H9 (cell line): ENCODE measurements around the gene OPN4. TPM values are rescaled to one million over a fixed set of nuclear protein-coding genes. Genes with fewer than 3 reads are reported as not detected.

ENCODE experiments used
- DNase-seq: peaks from one replicate; pipeline ENCODE4 v3.0.0-alpha.2; 2017
- H2AFZ ChIP-seq: one replicate; pipeline ENCODE4 v1.6.1; 2013; ENCODE audit warnings: mild to moderate bottlenecking, low read length, control low read depth, moderate library complexity
- H2AK5ac ChIP-seq: 2 replicates; pipeline ENCODE4 v1.6.1; 2013; ENCODE audit warnings: low read length, control low read depth, mixed read lengths; ENCODE audit not compliant: insufficient read length
- H2BK120ac ChIP-seq: one replicate; pipeline ENCODE4 v1.6.1; 2013; ENCODE audit warnings: low read depth, mild to moderate bottlenecking, low read length, control low read depth, inconsistent platforms; ENCODE audit not compliant: poor library complexity, severe bottlenecking
- H2BK12ac ChIP-seq: 2 replicates; pipeline ENCODE4 v1.6.1; 2013; ENCODE audit warnings: low read length, control low read depth, mixed read lengths, low read depth; ENCODE audit not compliant: insufficient read length
- H2BK15ac ChIP-seq: 2 replicates; pipeline ENCODE4 v1.6.1; 2013; ENCODE audit warnings: low read depth, low read length, control low read depth
- H2BK20ac ChIP-seq: one replicate; pipeline ENCODE4 v1.6.1; 2013; ENCODE audit warnings: low read depth, mild to moderate bottlenecking, low read length, control low read depth, inconsistent platforms; ENCODE audit not compliant: poor library complexity, severe bottlenecking
- H2BK5ac ChIP-seq: 2 replicates; pipeline ENCODE4 v1.6.1; 2013; ENCODE audit warnings: low read length, control low read depth, mixed read lengths; ENCODE audit not compliant: insufficient read length
- H3K14ac ChIP-seq: 2 replicates; pipeline ENCODE4 v1.6.1; 2013; ENCODE audit warnings: low read length, control low read depth; ENCODE audit not compliant: insufficient read depth
- H3K18ac ChIP-seq: 2 replicates; pipeline ENCODE4 v1.6.1; 2013; ENCODE audit warnings: low read depth, mild to moderate bottlenecking, mixed read lengths, low read length, control low read depth; ENCODE audit not compliant: insufficient read length
- H3K23ac ChIP-seq: 2 replicates; pipeline ENCODE4 v1.6.1; 2013; ENCODE audit warnings: low read length, control low read depth, mixed read lengths, low read depth; ENCODE audit not compliant: insufficient read length
- H3K23me2 ChIP-seq: 2 replicates; pipeline ENCODE4 v1.6.1; 2013; ENCODE audit warnings: low read depth, mild to moderate bottlenecking, mixed read lengths, low read length, control low read depth; ENCODE audit not compliant: insufficient read length, poor library complexity, severe bottlenecking
- H3K27ac ChIP-seq: 2 replicates; pipeline ENCODE4 v1.5.1; 2013; ENCODE audit warnings: low read length, control low read depth, mixed read lengths, low read depth; ENCODE audit not compliant: insufficient read length
- H3K27me3 ChIP-seq: 2 replicates; pipeline ENCODE4 v1.6.1; 2013; ENCODE audit warnings: low read length, control low read depth, inconsistent platforms; ENCODE audit not compliant: insufficient read depth
- H3K4ac ChIP-seq: 2 replicates; pipeline ENCODE4 v1.6.1; 2013; ENCODE audit warnings: low read depth, mild to moderate bottlenecking, control low read depth, inconsistent platforms, low read length, moderate library complexity
- H3K4me1 ChIP-seq: 2 replicates; pipeline ENCODE4 v1.6.1; 2013; ENCODE audit warnings: low read length, control low read depth, inconsistent platforms; ENCODE audit not compliant: insufficient read depth
- H3K4me2 ChIP-seq: 2 replicates; pipeline ENCODE4 v1.6.1; 2013; ENCODE audit warnings: low read length, control low read depth, mixed read lengths; ENCODE audit not compliant: insufficient read length, insufficient read depth
- H3K56ac ChIP-seq: 2 replicates; pipeline ENCODE4 v1.6.1; 2013; ENCODE audit warnings: low read depth, mild to moderate bottlenecking, mixed read lengths, low read length, control low read depth; ENCODE audit not compliant: insufficient read length
- H3K79me1 ChIP-seq: 2 replicates; pipeline ENCODE4 v1.6.1; 2013; ENCODE audit warnings: low read depth, mild to moderate bottlenecking, moderate library complexity, low read length, control low read depth, inconsistent platforms; ENCODE audit not compliant: insufficient read depth, poor library complexity, severe bottlenecking
- H3K79me2 ChIP-seq: 2 replicates; pipeline ENCODE4 v1.6.1; 2013; ENCODE audit warnings: low read length, control low read depth, inconsistent platforms; ENCODE audit not compliant: insufficient read depth
- H3K9ac ChIP-seq: 2 replicates; pipeline ENCODE4 v1.6.1; 2013; ENCODE audit warnings: low read length, control low read depth, mixed read lengths; ENCODE audit not compliant: insufficient read length; ENCODE audit errors: extremely low read depth
- H3K9me3 ChIP-seq: one replicate; pipeline ENCODE4 v1.6.1; 2013; ENCODE audit warnings: low read depth, low read length, inconsistent platforms; ENCODE audit not compliant: control insufficient read depth
- H3T11ph ChIP-seq: one replicate; pipeline ENCODE4 v1.6.1; 2013; ENCODE audit warnings: mild to moderate bottlenecking, low read length, control low read depth, inconsistent platforms
- H4K20me1 ChIP-seq: one replicate; pipeline ENCODE4 v1.6.1; 2013; ENCODE audit not compliant: control insufficient read depth, insufficient read length, insufficient read depth
- H4K5ac ChIP-seq: 2 replicates; pipeline ENCODE4 v1.6.1; 2013; ENCODE audit warnings: low read depth, mild to moderate bottlenecking, mixed read lengths, low read length, control low read depth; ENCODE audit not compliant: insufficient read length
- H4K8ac ChIP-seq: replicated peaks from 2 replicates; pipeline ENCODE4 v1.6.1; 2013; ENCODE audit warnings: low read length, control low read depth, mixed read lengths, low read depth; ENCODE audit not compliant: insufficient read length
- H4K91ac ChIP-seq: 2 replicates; pipeline ENCODE4 v1.6.1; 2013; ENCODE audit warnings: low read depth, mild to moderate bottlenecking, moderate library complexity, mixed read lengths, low read length, control low read depth; ENCODE audit not compliant: insufficient read length
- H3K27ac Mint-ChIP-seq, 3 experiments: 2 replicates in 2 of 3; 3 replicates in 1 of 3; pipeline ENCODE4 v1.8.0; 2020 to 2021; ENCODE audit warnings: mixed read lengths in 3 of 3, mild to moderate bottlenecking in 1 of 3, moderate library complexity in 1 of 3
- H3K27me3 Mint-ChIP-seq: 2 replicates; pipeline ENCODE4 v1.8.0; 2021; ENCODE audit warnings: low read depth, mild to moderate bottlenecking, moderate library complexity, mixed read lengths
- H3K36me3 Mint-ChIP-seq, 3 experiments: 2 replicates in 2 of 3; 3 replicates in 1 of 3; pipeline ENCODE4 v1.8.0; 2020 to 2021; ENCODE audit warnings: low read depth in 3 of 3, mixed read lengths in 3 of 3; ENCODE audit not compliant: insufficient read depth in 1 of 3
- H3K4me1 Mint-ChIP-seq, 2 experiments: 2 replicates each; pipeline ENCODE4 v1.8.0; 2020; ENCODE audit warnings: mixed read lengths in 2 of 2
- H3K4me3 Mint-ChIP-seq, 2 experiments: 2 replicates in 1 of 2; 3 replicates in 1 of 2; pipeline ENCODE4 v1.8.0; 2020 to 2021; ENCODE audit warnings: mild to moderate bottlenecking in 2 of 2, mixed read lengths in 2 of 2, moderate library complexity in 1 of 2
- H3K9me3 Mint-ChIP-seq, 2 experiments: 2 replicates in 1 of 2; 3 replicates in 1 of 2; pipeline ENCODE4 v1.8.0; 2020; ENCODE audit warnings: mild to moderate bottlenecking in 2 of 2, mixed read lengths in 2 of 2, moderate library complexity in 1 of 2
- WGBS: extraction: QIAGEN DNeasy Blood & Tissue Kit; methylation state at CpG from one replicate; pipeline ENCODE4 v1.1.7; 2013; ENCODE audit warnings: missing lambda C conversion rate, low lambda C conversion rate, mixed read lengths; ENCODE audit not compliant: insufficient read length; ENCODE audit errors: extremely low coverage; 5-methylcytosine and 5-hydroxymethylcytosine counted together
- total RNA-seq: library from RNA; stranded (reverse); gene quantifications from 2 replicates; pipeline ENCODE4 v1.2.1, GENCODE V29; 2021
- TF ChIP-seq, protein P1 (sequence below): fragments of 200-600 bp; sonication (generic); conservative IDR thresholded peaks from 3 replicates; pipeline ENCODE4 v1.8.0; 2021; ENCODE audit warnings: antibody characterized with exemption, mild to moderate bottlenecking

OPN4 gene
- total RNA-seq, 1 experiment from 2014 or later, result not detected

DNA sequence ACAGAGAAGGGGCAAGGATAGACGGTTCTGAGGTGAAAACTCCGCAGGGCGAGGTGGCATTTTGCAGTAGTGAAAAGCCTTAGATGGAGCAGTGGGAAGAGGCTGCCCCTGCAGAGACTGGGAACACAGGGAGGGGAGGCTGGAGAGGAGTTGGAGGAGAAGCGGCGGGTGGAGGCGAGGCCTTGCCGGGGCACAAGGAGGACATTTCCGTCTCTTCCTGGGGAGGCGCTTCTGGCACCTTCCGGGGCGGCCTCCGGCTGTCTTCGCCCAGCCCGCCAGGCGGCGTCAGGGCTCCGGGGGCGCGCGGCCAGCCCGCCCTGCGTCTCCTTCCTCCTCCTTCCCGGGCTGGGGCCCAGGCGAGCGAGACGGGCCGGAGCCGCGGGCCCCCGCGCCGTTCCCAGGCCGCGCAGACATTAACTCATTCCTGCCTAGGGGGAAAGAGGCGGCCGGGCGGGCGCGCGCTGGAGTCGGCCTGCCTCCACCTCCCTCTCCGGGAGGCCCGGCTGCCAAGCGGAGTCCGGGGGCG lies 56.7 kb downstream of the OPN4 start:
- H3T11ph ChIP-seq, result no peak overlapping the region
- H4K8ac ChIP-seq, result peak overlapping the region; percentile 16
- no peak overlapping the region for H3K18ac ChIP-seq
- H3K4me2 ChIP-seq, result no peak overlapping the region
- Mint-ChIP-seq H3K9me3 (no peaks in the 10 kb centered on the region; a peak in 1 of 5 replicates), H3K36me3 (no peaks in the 10 kb centered on the region), H3K27me3 (peaks cover 2% of the 10 kb centered on the region; the same call in 1 of the 2 replicates), H3K4me3 (peak overlapping the region; percentile 55 to 75), H3K27ac (peak overlapping the region; percentile 7 to 83 (median 19); a peak in 5 of 7 replicates), H3K4me1 (peaks cover 44 to 45% of the 10 kb centered on the region in 2 experiments)
- no peak overlapping the region for H2BK20ac ChIP-seq
- H4K5ac ChIP-seq, result no peak overlapping the region
- H4K20me1 ChIP-seq, result no peaks in the 10 kb centered on the region
- H3K9me3 ChIP-seq, result no peaks in the 10 kb centered on the region
- no peaks in the 10 kb centered on the region for H3K79me2 ChIP-seq
- no peak overlapping the region for H2AK5ac ChIP-seq
- H2BK120ac ChIP-seq, result no peak overlapping the region
- H3K4ac ChIP-seq, result no peak overlapping the region
- no peak overlapping the region for H3K23ac ChIP-seq
- H3K56ac ChIP-seq, result no peak overlapping the region
- no peak overlapping the region for H2BK12ac ChIP-seq
- TF ChIP-seq, protein P1, sequence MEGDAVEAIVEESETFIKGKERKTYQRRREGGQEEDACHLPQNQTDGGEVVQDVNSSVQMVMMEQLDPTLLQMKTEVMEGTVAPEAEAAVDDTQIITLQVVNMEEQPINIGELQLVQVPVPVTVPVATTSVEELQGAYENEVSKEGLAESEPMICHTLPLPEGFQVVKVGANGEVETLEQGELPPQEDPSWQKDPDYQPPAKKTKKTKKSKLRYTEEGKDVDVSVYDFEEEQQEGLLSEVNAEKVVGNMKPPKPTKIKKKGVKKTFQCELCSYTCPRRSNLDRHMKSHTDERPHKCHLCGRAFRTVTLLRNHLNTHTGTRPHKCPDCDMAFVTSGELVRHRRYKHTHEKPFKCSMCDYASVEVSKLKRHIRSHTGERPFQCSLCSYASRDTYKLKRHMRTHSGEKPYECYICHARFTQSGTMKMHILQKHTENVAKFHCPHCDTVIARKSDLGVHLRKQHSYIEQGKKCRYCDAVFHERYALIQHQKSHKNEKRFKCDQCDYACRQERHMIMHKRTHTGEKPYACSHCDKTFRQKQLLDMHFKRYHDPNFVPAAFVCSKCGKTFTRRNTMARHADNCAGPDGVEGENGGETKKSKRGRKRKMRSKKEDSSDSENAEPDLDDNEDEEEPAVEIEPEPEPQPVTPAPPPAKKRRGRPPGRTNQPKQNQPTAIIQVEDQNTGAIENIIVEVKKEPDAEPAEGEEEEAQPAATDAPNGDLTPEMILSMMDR, result peak; percentile 91
- H3K9ac ChIP-seq, result no peak overlapping the region
- no peak overlapping the region for H4K91ac ChIP-seq
- H3K14ac ChIP-seq, result no peak overlapping the region; the same call in 1 of the 2 replicates
- no peaks in the 10 kb centered on the region for H3K79me1 ChIP-seq
- no peaks in the 10 kb centered on the region for H3K27me3 ChIP-seq
- H3K23me2 ChIP-seq, result peaks cover 8% of the 10 kb centered on the region
- H3K4me1 ChIP-seq, result peaks cover 2% of the 10 kb centered on the region; the same call in 1 of the 2 replicates
- WGBS, result no CpG with 5 or more reads among the region's 46 CpGs
- H2BK15ac ChIP-seq, result no peak overlapping the region
- H3K27ac ChIP-seq, result no peak overlapping the region
- no peak overlapping the region for H2AFZ ChIP-seq
- DNase-seq, result peak; percentile 89
- no peak overlapping the region for H2BK5ac ChIP-seq
